HG03575 (cell line): ENCODE results near the gene TBC1D16.

Experiments
- ATAC-seq: cut with Tn5 transposase; IDR thresholded peaks from one replicate; pipeline ENCODE4 v1.9.1; 2021; ENCODE audit not compliant: unreplicated experiment, insufficient number of reproducible peaks, low FRiP score; ENCODE audit errors: extremely low read depth

The TBC1D16 gene

GRCh38 chr17:79948945-79949655 lies 86.6 kb downstream of the TBC1D16 start:
- no peak for ATAC-seq

- no peak for ATAC-seq
Measured at GRCh38 chr17:79948406-79948944, 87.2 kb downstream of the TBC1D16 start.

GRCh38 chr17:79947351-79948031 lies 88.2 kb downstream of the TBC1D16 start:
- no peak for ATAC-seq

GRCh38 chr17:79946352-79947231 lies 89.1 kb downstream of the TBC1D16 start:
- no peak for ATAC-seq

DNA sequence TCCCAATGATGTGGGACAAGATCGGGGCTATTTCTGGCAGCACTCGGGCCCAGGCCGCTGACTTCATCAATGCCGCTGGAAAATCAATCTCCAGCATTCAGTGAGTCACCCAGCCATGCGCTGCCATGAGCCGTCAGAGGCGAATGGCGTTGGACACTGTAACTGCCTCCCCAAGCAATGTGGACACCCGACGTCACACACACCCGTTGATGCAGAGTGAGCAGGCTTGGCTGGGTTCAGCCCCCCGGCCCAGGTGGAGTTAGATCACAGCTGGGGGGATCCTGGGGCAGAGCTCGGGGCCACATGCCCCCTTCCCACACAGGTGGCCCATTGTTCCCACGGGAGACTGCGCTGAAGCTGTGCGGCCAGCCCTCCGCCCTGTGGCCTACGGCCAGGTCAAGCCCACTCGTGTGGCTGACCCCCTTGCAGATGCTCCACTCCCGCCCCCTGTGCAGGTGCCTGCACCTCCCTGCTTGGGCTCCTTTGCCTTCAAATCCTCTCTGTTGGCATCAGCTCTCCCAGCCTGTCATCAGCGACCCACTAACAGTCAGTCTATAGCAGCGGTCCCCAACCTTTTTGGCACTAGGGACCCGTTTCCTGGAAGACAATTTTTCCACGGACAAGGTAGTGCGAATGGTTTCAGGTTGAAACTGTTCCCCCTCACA lies 89.9 kb downstream of the TBC1D16 start:
- no peak for ATAC-seq

GRCh38 chr17:79944821-79945391 lies 90.8 kb downstream of the TBC1D16 start:
- ATAC-seq = no peak

- no peak for ATAC-seq
Measured at GRCh38 chr17:79944251-79944812, 91.3 kb downstream of the TBC1D16 start.

- no peak for ATAC-seq
Measured at GRCh38 chr17:79943347-79944241, 92.1 kb downstream of the TBC1D16 start.

DNA sequence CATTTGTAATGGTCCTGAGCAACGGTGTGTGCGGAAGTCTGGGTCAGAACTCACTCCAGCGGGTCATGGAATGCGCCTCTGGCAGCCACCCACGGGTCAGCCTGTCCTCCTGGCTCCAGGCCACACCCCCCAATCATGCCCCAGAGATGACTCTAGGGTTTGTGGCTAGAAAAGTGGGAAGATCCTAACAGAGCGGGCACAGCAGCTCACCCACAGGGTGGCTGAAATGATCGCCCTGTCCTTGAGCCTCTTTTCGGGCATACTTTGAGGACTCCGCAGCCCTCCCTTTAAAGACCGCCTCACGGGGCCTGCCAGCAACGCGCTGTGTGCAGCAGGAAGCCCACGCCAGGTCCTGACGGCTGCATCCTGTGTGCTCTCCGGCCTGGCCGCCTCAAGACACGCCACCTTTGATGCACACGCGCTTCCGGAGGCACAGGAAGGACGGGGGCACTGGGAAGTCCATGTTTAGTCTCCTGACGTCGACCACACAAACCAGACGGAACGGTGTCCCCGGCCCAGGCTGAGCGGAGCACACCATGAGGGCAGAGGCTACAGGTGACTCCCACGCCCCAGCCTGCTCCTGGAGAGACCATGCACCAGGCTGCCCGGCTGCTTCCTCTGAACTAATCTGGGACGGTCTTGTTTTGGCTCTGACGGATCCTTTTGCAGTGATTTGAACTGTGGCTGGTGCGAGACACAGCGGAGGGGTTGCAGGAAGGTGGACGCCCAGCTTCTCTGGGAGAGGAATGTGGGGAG lies 92.9 kb downstream of the TBC1D16 start:
- no peak for ATAC-seq

- ATAC-seq = no peak
Measured at GRCh38 chr17:79942011-79942405, 93.7 kb downstream of the TBC1D16 start.

GRCh38 chr17:79941088-79942010 lies 94.3 kb downstream of the TBC1D16 start:
- ATAC-seq = no peak

DNA sequence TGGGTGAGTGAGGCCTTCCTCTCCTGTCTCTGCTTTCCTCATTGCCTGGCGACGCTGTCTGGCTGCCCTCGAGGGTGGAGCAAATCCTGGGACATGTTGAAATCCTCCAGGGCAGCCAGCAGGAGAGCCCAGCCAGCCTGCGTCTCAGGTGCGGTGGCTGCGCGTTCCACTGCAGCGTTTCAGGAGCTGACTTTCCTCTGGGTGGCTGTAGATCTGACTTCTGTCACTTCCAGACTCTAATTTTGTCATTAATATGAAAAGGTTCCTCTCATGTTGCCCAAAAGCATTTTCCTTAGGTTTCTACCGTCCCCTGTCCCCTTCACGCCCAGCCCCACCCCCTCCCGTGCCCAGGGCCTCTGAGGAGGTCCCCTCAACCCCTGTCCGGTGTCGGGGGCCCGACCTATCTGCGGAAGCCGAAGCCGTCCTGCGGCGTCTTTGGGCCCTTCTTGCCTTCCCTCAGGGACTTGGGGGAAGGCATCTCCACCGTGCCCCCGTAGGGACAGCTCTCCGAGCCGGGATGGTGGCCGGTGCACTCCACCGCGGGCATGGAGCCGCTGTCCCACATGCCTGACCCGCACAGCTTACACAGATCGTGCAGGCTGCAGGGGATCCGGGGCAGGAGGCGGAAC lies 95.1 kb downstream of the TBC1D16 start:
- ATAC-seq = no peak

- ATAC-seq = no peak
Measured at GRCh38 chr17:79939755-79940458, 95.8 kb downstream of the TBC1D16 start.

- no peak for ATAC-seq
Measured at GRCh38 chr17:79939094-79939435, 96.6 kb downstream of the TBC1D16 start.
